ENCODE measurements around the gene MLC1.

Gene MLC1

GRCh38 chr22:50058061-50058905, 26.9 kb downstream of the MLC1 start, which contains the start of gene TTLL8:
TSS of gene TTLL8 (minus strand) at chr22:50058298.
- no peak for DNase-seq (ENCODE audit: low read depth, low spot score)

GRCh38 chr22:50057278-50058060, 27.8 kb downstream of the MLC1 start:
- DNase-seq (ENCODE audit: low read depth, low spot score): no peak

DNA sequence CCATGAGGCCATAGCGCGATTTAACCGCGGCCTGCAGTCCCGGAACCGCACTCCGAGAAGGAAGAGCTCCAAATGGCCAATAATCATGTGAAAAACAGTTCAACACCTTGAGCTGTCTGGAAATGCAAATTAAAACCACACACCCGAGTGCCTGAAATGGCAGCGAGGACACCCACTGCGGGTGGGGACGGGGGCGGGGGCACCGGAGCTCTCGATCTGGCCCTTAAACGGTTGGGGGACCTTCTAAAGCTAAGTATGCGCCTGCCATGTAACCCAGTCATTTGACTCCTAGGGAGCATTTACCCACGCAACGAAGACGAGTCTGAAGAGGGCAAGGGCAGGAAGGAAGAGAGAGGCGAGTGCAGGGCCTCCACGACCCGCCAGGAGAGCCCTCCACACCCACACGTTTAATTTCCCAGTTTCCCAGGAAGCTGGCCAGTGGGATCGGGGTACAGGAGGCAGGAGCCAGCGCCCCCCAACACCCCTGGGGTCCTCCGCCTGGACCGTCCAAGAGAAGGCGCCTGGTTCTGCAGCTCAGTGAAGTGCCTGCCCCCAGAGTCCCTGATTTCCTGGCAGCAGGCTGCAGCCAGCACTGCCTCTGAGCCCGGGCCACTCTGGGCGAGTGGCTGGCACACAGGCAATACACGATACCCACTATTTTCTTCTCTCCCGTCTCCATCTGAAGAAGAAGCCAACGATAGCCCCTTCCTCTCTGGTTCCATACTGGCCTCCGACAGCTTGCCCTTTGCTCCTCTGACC, 28.8 kb downstream of the MLC1 start:
- DNase-seq (ENCODE audit: low read depth, low spot score): no peak

DNA sequence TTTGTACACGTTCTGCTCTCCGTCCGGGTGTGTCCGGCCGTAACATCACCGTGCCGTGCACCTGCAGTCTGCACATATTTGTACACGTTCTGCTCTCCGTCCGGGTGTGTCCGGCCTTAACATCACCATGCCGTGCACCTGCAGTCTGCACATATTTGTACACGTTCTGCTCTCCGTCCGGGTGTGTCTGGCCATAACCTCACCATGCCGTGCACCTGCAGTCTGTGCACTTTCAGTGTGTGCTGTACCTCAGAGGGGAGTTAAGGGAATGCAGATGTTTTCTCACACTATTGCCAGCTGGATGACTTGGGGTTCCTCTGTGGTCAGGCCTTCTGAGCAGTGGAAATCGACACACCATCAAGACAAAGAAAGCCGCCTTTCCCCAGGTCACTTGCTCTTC, 31.4 kb downstream of the MLC1 start:
- DNase-seq (ENCODE audit: low read depth, low spot score): no peak

GRCh38 chr22:50051930-50052329, 33.3 kb downstream of the MLC1 start:
- DNase-seq (ENCODE audit: low read depth, low spot score): no peak

DNA sequence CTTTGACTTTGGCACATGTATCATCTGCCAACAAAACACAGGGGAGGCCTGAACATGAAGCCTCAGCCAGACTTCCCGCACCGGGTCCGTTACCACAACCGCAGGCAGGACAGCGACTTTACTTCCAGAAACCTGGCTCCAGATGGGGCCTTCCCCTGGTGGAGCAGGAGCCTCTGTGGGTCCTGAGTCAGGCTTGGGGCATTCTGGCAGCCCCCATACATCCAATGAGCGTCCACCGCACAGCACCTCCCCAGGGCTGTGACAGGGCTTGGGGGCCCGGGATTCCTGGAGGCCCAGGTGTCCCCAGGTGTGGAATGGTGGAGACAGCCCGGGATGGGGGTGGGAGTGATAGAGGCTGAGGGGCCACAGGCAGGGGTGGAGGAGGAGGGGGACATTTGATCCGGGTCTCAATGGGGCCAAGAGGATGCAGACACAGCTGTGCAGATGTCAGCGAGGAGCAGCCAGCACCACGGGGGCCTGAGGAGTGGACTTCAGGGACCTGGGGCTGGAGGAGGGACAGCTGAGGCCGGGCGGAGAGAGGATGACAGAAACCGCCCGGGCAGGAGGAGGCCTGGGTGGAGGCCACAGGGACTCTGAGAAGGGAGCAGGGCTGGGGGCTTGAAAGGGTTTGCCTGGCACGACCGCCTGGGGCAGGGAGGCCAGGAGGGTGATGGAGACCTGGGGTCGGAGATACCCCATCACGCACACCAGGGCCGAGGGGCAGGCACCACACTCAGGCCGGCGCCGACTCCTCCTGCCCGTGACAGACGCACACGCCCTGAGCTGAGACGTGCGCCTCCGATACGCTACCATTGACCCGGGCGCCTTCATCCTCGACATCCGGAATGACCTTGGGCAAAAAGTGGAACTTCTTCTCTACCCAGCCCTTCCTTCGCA, 35.7 kb downstream of the MLC1 start:
- DNase-seq (ENCODE audit: low read depth, low spot score): no peak

- no peak for DNase-seq (ENCODE audit: low read depth, low spot score)
Measured at GRCh38 chr22:50048836-50049235, 36.4 kb downstream of the MLC1 start.

DNA sequence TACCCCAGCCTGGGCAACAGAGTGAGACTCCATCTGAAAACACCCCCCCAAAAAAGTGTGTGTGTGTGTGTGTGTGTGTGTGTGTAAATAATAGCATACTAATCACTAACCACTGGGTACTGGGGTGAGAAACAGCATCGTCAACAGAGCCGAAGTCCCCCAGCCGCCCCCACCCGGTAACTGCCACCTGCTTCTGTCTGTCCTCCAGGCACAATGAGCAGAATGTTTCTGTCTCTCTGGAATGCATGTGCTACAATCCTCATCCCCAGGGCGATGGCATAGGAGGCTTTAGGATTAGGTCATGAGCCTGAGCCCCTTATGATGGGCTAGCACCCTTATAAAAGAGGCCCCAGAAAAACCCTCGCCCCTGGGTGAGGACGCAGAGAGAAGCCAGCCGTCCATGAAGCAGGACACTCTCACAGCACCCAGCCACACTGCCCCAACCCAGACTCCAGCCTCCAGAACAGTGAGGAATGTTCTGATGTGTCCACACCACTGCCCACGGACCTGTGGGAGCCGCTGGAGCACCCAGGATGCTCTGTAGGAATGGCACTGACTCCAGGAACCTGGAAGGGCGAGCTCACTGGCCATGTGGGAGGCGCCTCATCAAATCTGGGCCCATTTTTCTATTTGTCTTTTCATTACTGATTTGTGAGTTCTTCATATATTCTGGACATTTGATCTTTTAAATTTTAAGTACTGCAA, 37.0 kb downstream of the MLC1 start:
- DNase-seq (ENCODE audit: low read depth, low spot score): no peak

- no peak for DNase-seq (ENCODE audit: low read depth, low spot score)
Measured at GRCh38 chr22:50047346-50047745, 37.9 kb downstream of the MLC1 start.

DNA sequence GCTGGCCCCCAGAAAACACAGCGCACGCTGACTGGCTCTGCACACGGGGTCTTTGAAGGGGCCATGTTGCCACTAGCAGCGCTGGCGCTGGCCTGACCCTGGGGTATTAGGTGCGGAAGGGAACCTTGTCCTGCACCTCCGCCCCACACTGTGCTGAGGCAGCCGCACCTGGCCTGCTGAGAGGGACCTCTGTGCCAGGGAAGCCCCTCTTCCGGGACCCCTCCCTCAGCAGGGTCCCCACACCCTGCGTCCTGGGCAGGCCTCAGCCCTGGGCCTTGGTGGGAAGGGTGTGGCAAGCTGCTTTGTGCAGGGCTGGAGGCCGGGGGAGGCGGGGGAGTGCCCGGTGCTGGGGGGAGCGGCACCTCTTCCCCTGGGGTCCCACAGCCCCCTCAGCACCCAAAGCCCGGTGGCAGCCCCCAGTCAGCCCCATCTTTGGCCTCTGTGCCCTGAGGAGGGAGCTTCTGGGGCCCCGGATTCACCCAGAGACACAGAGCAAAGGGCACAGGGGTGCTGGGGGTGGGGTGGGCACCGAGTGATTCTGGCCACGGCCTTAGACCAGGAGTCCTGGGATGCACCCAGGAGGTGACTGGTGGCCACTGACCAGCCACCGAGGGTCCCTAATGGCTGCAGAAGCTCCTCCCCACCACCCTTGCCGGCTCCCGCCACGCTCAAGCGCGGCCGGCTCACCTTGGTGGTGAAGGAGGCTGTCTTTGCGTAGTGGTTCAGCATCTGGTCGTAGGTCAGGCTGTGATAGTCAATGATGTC, 38.6 kb downstream of the MLC1 start:
- DNase-seq (ENCODE audit: low read depth, low spot score): no peak

GRCh38 chr22:50046019-50046415, 39.2 kb downstream of the MLC1 start:
- DNase-seq (ENCODE audit: low read depth, low spot score): no peak

- no peak for DNase-seq (ENCODE audit: low read depth, low spot score)
Measured at GRCh38 chr22:50045211-50046018, 39.8 kb downstream of the MLC1 start.

DNA sequence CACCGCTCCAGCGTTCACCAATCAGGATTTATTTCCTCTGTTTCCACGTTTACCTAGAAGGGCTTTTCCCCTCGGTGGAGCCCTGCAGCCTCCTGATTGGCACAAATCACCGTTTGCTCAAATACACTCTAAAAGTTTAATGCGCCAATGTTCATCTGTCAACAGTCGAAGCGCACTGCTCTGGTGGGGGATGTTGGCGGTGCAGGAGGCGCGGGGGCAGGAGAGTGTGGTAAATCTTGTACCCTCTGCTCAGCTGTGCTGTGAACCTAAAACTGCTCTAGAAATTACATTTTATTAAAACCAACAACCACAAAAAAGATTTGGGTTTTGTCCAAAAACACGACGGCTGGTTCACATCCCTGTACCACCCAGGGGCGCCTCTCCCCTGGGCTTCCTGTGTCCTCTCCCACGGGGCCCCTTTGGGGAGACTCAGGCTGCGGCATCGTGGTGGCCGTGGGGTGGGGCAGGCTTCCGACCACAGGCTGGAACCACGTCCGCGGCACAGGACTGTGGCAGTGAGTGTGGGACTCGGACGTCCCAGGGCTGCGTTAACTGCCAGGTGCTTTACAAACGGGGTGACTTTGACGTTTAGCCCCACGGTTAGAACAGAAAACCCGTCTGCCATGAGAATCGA, 40.6 kb downstream of the MLC1 start:
- DNase-seq (ENCODE audit: low read depth, low spot score): no peak

DNA sequence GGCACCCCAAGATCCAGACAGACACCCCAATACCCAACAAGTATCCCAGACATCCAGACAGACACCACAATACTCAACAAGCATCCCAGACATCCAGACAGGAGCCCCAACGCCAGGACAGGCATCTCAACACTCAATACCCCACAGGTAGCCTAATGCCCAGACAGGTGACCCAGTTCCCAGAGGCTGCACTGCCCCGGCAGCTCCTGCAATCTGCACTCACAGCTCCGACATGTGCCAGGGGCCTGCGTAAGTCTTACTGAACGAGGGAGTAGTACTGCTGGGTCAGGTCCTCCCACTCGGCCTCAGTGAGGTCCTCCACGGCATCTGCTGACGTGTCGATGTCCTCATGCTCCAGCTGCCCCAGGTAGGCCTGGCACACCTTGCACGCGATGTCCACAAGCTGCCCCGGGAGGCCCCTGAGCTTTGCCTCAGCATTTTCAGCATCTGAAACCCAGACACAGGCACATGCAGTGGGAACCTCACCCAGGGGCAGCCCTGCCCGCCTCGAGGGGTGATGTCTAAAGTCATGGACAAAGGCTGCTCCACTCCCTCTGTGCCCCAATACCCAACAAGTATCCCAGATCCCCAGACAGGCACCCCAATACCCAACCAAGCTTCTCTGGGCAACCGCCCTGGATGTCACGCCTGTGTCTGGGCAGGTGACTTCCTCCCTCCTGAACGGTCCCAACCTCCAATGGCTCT, 43.7 kb downstream of the MLC1 start:
- DNase-seq (ENCODE audit: low read depth, low spot score): no peak

DNA sequence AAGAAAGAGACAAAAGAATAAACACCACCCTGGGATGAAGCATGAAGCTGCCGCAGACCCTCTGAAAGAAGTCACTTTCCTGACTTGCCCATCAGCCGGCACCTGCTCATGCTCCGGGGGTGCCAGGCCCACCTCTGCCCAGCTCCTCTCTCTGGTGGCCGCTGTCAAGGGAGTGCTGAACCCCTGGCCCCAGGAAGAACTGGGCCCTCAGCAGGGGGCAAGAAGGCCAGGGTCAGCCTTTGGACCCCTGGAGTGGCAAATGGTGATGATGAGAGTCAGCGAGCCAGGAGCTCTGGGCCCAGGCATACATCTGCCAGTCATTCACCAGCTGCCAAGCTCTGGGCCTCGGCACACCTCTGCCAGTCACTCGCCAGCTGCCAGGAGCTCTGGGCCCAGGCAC, 44.5 kb downstream of the MLC1 start:
- no peak for DNase-seq (ENCODE audit: low read depth, low spot score)

DNA sequence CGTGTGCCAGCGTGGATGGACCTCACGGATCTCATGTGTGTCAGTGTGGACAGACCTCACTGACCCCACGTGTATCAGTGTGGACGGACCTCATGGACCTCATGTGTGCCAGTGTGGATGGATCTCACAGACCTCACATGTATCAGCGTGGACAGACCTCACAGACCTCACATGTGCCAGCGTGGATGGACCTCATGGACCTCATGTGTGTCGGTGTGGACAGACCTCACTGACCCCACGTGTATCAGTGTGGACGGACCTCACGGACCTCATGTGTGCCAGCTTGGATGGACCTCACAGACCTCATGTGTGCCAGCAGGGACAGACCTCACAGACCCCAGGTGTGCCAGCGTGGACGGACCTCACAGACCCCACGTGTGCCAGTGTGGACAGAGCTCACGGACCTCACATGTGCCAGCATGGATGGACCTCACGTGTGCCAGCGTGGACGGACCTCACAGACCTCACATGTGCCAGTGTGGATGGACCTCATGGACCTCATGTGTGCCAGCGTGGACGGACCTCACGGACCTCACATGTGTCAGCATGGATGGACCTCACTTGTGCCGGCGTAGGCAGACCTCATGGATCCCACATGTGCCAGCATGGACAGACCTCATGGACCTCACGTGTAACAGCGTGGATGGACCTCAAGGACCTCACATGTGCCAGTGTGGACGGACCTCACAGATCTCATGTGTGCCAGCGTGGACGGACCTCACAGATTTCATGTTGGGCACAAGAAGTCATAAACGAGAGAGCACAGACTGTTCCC, 45.4 kb downstream of the MLC1 start:
- no peak for DNase-seq (ENCODE audit: low read depth, low spot score)

Data from smooth muscle cell of the brain vasculature (primary cell).